SK-N-SH treated with all-trans-retinoic acid at 6 μM for 48 hours (cell line): Measurements from ENCODE around the gene SRRM2.

Experiments
- CSDC2 ChIP-seq: fragments of 250-450 bp; sonication (Bioruptor Pico); IDR thresholded peaks from 2 replicates; pipeline ENCODE4 v1.5.0; 2020; ENCODE audit warnings: mild to moderate bottlenecking, moderate library complexity
- PATZ1 ChIP-seq: fragments of 250-450 bp; sonication (Bioruptor Pico); IDR thresholded peaks from 2 replicates; pipeline ENCODE4 v1.8.0; 2020; ENCODE audit warnings: mild to moderate bottlenecking, moderate library complexity, borderline replicate concordance
- POU6F1 ChIP-seq: fragments of 250-450 bp; sonication (Bioruptor Pico); IDR thresholded peaks from 2 replicates; pipeline ENCODE4 v1.8.0; 2021; ENCODE audit warnings: low read depth, mild to moderate bottlenecking, moderate library complexity, borderline replicate concordance
- RARB ChIP-seq: fragments of 250-450 bp; sonication (Bioruptor Pico); IDR thresholded peaks from 2 replicates; pipeline ENCODE4 v1.8.0; 2021; ENCODE audit warnings: mild to moderate bottlenecking, moderate library complexity
- TCF4 ChIP-seq: fragments of 250-450 bp; sonication (Bioruptor Pico); IDR thresholded peaks from 2 replicates; pipeline ENCODE4 v1.8.0; 2021; ENCODE audit warnings: mild to moderate bottlenecking, moderate library complexity, borderline replicate concordance
- TOX ChIP-seq: fragments of 250-450 bp; sonication (Bioruptor Pico); IDR thresholded peaks from 2 replicates; pipeline ENCODE4 v1.8.0; 2021; ENCODE audit warnings: mild to moderate bottlenecking, moderate library complexity, borderline replicate concordance
- ZNF565 ChIP-seq: fragments of 450-650 bp; formaldehyde crosslinking; conservative IDR thresholded peaks from 2 replicates; pipeline ENCODE4 v1.5.0; 2020; ENCODE audit warnings: low read depth, mild to moderate bottlenecking, moderate library complexity

GRCh38 chr16:2785101-2785991, 32.9 kb downstream of the SRRM2 start:
- no peak for TF ChIP-seq TCF4 (CRISPR knock-in tag)
- no peak for TF ChIP-seq TOX (CRISPR knock-in tag)
- no peak for TF ChIP-seq ZNF565 (CRISPR knock-in tag)
- no peak for TF ChIP-seq PATZ1 (CRISPR knock-in tag)
- TF ChIP-seq CSDC2 (CRISPR knock-in tag), result no peak
- no peak for TF ChIP-seq RARB
- no peak for TF ChIP-seq POU6F1 (CRISPR knock-in tag)
